HG02840 (cell line): ENCODE data around the gene TBC1D1.

ENCODE experiments used
- ATAC-seq: cut with Tn5 transposase; IDR thresholded peaks from one replicate; pipeline ENCODE4 v1.9.1; 2021; ENCODE audit warnings: mild to moderate bottlenecking, moderate library complexity, moderate number of reproducible peaks; ENCODE audit not compliant: unreplicated experiment, low FRiP score

Gene TBC1D1

DNA sequence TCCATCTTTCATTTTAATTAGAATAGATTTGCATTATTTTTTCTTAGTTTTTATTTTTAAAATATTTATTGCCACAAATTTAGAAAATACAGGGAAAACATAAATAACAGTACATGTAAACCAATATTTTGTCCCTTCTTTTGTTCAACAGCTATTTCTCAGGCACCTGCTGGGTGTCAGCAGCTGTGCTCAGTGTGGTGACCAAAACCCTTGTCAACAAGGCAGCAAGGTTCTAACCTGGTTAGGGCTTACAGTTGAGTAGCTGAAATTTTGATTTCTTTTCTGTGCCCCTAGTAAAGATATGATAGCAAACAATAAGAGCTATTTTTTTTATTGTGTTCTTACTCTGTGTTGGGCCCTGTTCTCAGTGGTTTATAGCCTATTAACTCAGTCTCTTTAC is 197.4 kb downstream of the TBC1D1 start:
- ATAC-seq = no peak

DNA sequence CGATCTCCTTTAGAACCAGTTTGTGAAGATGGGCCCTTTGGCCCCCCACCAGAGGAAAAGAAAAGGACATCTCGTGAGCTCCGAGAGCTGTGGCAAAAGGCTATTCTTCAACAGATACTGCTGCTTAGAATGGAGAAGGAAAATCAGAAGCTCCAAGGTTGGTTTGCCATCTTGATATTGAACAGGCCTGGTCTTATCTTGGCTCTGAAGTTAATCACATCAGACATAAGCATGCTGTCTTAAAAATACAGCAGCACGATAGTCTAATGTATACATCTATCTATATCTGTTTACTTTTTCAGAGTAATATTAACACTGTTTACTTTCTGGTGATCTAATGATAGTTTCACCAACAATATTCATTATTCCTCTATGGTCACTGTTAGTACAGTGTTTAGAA is 199.1 kb downstream of the TBC1D1 start:
- ATAC-seq = no peak

GRCh38 chr4:38090455-38091246 is 199.8 kb downstream of the TBC1D1 start:
- ATAC-seq = no peak

DNA sequence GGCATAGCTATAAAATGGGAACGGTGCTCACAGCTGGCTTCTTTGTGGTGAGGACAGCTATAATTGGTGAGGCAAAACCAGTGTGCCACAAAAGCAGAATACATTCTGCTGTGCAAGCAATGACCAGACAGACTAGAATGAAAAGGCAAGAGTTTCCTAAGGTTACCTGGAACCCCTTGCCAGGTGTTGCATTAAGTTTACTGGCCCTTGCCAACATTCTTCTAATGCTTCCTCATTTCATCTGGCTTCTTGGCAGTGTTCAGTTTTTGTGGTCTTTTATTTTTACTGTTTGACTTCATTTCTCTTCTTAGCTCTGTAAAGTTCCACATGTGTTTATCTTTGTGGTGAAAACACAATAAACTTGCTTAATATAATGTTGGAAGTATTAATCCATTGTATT is 200.8 kb downstream of the TBC1D1 start:
- ATAC-seq = no peak

GRCh38 chr4:38092701-38093100 is 201.8 kb downstream of the TBC1D1 start:
- ATAC-seq = no peak

GRCh38 chr4:38094419-38094818 is 203.5 kb downstream of the TBC1D1 start:
- ATAC-seq = no peak

- no peak for ATAC-seq
Observed at GRCh38 chr4:38095691-38096090, 204.8 kb downstream of the TBC1D1 start.

DNA sequence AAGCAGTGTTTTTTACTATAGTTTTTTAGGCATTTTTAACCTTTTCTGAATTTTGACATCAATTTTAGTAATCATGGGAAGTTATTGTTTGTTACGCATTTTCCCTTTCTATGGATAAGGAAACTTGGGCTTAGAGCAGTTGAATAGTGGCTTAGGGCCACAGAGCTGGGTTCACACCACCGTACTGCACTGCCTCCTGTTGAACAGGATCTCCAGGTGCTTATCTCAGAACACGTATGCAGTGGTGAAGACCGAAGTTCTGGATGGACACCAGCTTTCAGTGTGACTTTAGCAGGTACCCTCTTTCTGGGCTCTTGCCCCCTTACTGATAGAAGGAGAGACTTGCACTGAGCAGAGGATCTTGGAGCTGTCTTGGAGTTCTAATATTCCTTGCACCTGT is 206.9 kb downstream of the TBC1D1 start:
- no peak for ATAC-seq

DNA sequence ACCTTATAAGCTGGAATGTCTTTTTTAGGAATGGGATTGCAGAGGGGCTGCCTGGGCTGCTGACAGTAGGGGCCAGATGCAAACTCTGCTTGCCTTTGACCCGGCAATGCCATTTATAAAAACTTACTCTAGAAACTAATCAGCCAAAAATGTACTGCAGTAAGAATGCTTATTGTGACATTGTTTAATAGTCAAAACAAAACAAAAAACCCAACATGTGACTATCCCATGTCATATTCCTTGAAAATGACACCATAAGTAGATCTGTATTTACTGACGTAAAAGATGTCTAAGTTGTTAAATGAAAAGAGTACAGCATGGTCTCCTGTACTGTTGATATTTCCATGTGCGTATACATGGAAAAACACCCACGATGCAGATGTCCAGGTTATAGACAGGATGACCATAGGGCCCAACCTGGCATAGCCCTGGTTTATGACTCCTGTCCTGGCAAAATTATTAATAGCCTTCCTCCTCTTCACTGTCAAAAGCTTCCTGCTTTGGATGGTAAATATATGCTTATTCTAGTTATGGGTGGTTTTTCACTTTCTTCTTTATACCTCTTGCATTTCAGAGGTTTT is 208.2 kb downstream of the TBC1D1 start:
- no peak for ATAC-seq

GRCh38 chr4:38099908-38100407 is 209.1 kb downstream of the TBC1D1 start:
- no peak for ATAC-seq

DNA sequence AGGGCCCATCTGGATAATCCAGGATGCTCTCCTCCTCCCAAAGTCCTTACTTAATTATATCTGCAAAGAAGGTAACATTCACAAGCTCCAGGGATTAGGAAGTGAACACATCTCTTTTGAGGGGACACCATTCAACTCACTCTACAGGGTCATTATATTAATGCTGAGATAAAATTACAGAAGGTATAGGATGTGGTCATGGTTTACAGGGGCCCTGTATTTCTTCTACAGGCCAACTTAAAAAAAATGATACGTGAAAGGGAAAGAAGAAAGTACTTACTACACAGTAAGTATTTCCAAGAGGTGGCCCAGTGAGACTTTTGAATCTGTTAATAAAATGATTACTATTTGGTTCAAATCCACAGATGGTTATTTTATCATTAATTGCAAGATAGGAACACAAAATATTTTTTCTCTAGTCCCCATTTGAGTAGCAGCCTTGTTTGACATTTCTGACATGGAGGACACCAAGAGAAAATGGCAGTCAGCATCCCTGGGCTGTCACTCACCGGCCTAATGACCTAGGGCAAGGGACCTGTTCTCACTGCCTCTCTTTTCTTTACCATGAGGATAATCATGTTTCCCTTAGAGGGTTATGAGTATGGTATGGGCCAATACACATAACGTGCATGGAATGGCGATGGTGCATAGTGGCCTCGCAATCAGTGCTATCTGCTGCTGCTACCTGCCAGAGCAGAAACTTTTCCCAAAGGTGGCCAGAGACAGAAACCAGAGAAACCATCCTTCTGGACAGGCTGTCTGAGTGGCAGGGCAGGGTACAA is 209.8 kb downstream of the TBC1D1 start:
- ATAC-seq = no peak

- no peak for ATAC-seq
Observed at GRCh38 chr4:38101563-38101962, 210.7 kb downstream of the TBC1D1 start.

GRCh38 chr4:38102957-38103588 is 212.2 kb downstream of the TBC1D1 start:
- ATAC-seq = no peak

DNA sequence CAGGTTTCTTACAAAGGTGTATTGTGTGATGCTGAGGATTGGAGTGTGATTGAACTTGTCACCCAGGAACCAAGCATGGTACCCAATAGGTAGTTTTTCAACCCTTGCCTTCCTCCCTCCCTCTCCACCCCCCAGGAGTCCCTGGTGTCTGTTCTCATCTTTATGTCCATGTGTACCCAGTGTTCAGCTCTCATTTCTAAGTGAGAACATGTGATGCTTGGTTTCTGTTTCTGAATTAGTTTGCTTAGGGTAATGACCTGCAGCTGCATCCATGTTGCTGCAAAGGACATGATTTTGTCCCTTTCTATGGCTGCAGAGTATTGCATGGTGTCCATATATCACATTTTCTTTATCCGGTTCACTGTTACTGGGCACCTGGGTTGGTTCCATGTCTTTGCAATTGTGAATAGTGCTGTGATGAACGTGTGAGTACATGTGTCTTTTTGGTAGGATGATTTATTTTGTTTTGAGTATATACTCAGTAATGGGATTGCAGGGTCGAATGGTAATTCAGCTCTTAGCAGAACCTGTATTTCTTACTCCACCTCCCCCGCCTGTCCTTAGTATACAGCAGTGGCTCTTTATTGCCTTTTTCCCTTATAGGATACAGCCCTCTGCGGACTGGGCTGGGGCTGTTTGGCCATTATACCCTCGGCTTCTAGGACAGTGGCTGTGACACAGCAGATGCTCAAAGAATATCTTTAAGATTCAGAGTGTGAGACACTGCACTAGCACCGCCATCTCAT is 214.8 kb downstream of the TBC1D1 start:
- no peak for ATAC-seq

- no peak for ATAC-seq
Observed at GRCh38 chr4:38106311-38106710, 215.4 kb downstream of the TBC1D1 start.

DNA sequence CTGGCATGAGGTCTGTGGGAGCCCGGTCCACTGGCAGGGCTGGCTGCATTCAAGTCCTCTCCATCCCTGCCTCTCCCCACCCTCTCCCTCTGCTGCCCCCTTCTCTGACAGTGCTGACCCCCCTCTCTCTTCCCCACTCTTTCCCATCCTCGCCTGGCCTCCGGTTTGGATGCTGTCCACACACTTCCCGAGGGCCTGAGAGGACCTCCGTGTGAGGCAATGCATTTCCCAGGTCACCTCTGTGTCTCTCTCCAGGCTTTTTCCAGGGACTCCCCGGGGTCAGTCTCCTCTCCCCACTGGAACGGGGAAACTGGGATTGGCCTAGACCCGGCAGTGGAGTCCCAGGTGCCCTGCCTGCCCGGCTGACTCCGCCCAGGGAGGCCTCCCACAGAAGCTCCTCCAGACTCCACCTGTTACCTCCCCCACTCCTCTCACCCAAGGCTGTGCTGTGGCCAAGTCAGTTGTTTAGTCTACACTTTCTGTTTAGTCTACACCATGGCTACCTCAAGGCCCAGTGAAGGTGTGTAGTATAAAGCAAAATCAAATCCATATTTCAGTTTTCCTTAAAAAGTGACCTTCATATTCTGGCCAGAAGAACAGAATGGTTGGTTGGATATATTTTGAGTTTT is 216.1 kb downstream of the TBC1D1 start:
- ATAC-seq = no peak

- no peak for ATAC-seq
Observed at GRCh38 chr4:38107818-38108217, 216.9 kb downstream of the TBC1D1 start.

DNA sequence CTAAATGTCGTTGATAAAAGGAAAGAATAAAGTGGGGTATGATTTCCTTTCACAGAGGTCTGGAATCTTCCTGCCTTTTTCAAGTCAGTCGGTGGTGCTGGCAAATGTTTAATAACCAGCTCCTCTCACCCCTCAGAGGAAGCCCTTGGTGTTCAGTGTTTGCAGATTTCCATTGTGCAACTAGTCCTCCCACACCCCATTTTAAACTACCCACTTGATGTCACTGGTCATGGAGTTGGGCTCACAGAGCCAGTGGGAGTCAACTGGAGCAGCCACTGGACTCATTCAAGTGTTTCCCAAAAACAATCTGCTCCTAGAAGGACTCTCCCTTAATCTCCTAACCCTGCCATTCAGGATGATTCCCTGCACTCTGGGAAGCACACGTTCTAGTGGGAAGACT is 218.5 kb downstream of the TBC1D1 start:
- no peak for ATAC-seq

- ATAC-seq = no peak
Observed at GRCh38 chr4:38109896-38110295, 219.0 kb downstream of the TBC1D1 start.

- ATAC-seq = no peak
Observed at GRCh38 chr4:38111024-38111423, 220.1 kb downstream of the TBC1D1 start.
